H1 (cell line): ENCODE results near the gene UGGT1.

Source experiments
- BACH1 ChIP-seq: IDR thresholded peaks from 2 replicates; pipeline ENCODE4 v1.6.1; 2012; ENCODE audit warnings: low read length, improper control_type of control experiment
- CBX8 ChIP-seq: fragments of 300-800, 300-1000 bp; sonication (generic); IDR thresholded peaks from 2 replicates; pipeline ENCODE4 v1.7.1; 2016; ENCODE audit warnings: low read depth, low read length, borderline replicate concordance
- CTCF ChIP-seq, 3 experiments: IDR thresholded peaks; 1 replicate in 2 of 3; 2 replicates in 1 of 3; pipeline versions ENCODE4 v1.5.1 to v1.6.1; 2011; ENCODE audit warnings: low read length in 3 of 3, mild to moderate bottlenecking in 3 of 3, inconsistent platforms in 2 of 3, low read depth in 1 of 3, moderate library complexity in 1 of 3; ENCODE audit not compliant: insufficient read depth in 1 of 3; ENCODE audit errors: control extremely low read depth in 1 of 3
- EGR1 ChIP-seq: IDR thresholded peaks from 2 replicates; pipeline ENCODE4 v1.6.1; 2011; ENCODE audit warnings: low read depth, low read length, borderline replicate concordance
- POLR2AphosphoS5 ChIP-seq: IDR thresholded peaks from 2 replicates; pipeline ENCODE4 v1.6.1; 2011; ENCODE audit warnings: low read depth, low read length
- RAD21 ChIP-seq, 2 experiments: IDR thresholded peaks in 1 of 2; conservative IDR thresholded peaks in 1 of 2; 2 replicates each; pipeline ENCODE4 v1.6.1; 2011; ENCODE audit warnings: low read depth in 2 of 2, low read length in 2 of 2, improper control_type of control experiment in 1 of 2, inconsistent platforms in 1 of 2, mild to moderate bottlenecking in 1 of 2, moderate library complexity in 1 of 2
- SAP30 ChIP-seq: fragments of 300-600 bp; sonication (generic); IDR thresholded peaks from 2 replicates; pipeline ENCODE4 v1.7.1; 2012; ENCODE audit warnings: low read length, moderate library complexity, mild to moderate bottlenecking, inconsistent platforms; ENCODE audit not compliant: insufficient read depth, insufficient replicate concordance
- TBP ChIP-seq: IDR thresholded peaks from 2 replicates; pipeline ENCODE4 v1.6.1; 2011; ENCODE audit warnings: low read depth, low read length, improper control_type of control experiment
- YY1 ChIP-seq: IDR thresholded peaks from 2 replicates; pipeline ENCODE4 v1.6.1; 2011; ENCODE audit warnings: low read depth, mild to moderate bottlenecking, low read length

DNA sequence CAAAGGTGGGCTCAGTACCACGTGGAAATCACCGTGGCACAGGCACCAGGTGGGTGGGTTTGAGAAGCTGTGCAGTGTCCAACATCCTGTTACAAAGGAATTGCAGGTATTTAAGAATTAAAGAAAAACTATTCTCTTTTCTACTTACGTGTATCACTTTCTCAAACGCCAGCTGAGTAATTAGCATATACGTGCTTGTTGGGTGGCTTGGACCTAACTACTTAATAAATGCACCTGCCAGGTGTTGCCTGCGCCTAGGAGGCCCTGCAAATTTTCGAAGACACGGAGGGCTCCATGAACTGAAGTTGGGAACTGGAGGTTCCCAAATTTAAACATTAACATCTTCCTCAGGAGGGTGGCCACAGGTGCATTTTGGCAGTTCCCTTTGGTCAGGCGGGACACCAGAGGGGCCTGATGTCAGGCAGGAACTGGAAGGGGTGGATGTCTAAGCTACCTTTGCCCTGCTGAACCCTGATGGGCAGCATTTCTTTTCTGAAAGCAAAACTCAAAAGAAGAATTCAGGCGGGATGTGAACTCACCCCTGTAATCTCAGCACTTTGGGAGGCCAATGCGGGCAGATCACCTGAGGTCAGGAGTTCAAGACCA lies 142.9 kb downstream of the UGGT1 start:
- TF ChIP-seq CTCF (IDR thresholded peaks at IDR 0.05; ENCODE audit: control extremely low read depth in 1 of 3, insufficient read depth in 1 of 3, low read depth in 1 of 3, low read length in 3 of 3): no peak
- no peak for TF ChIP-seq EGR1
- no peak for TF ChIP-seq CBX8
- TF ChIP-seq BACH1: no peak
- no peak for TF ChIP-seq RAD21 (IDR thresholded peaks at IDR 0.05 in 1 of 2, conservative IDR thresholded peaks at IDR 0.05 in 1 of 2; ENCODE audit: low read depth in 2 of 2, low read length in 2 of 2)
- TF ChIP-seq YY1: no peak
- TF ChIP-seq SAP30: no peak
- no peak for TF ChIP-seq POLR2AphosphoS5
- no peak for TF ChIP-seq TBP
